SU-DHL-6 (cell line): Measurements from ENCODE around the gene SAP130.
"Not testable (repeated sequence)": the region's sequence is repeated elsewhere in the genome, so short reads cannot be mapped to it uniquely, and the experiment has no call there.

Experiments
- H2AFZ ChIP-seq: fragments of 200-600 bp; sonication (generic); 2 replicates; pipeline ENCODE4 v1.6.1; 2014; ENCODE audit warnings: low read depth, mild to moderate bottlenecking, moderate library complexity, mixed read lengths, antibody characterized with exemption, low read length; ENCODE audit not compliant: severe bottlenecking
- H3F3A ChIP-seq: fragments of 200-600 bp; shearing (Covaris generic); 2 replicates; pipeline ENCODE4 v1.6.0; 2016; ENCODE audit warnings: antibody characterized with exemption, mild to moderate bottlenecking; ENCODE audit not compliant: insufficient read depth
- H3K27ac ChIP-seq: fragments of 200-600 bp; sonication (generic); 2 replicates; pipeline ENCODE4 v1.5.1; 2016; ENCODE audit warnings: low read depth, mild to moderate bottlenecking, low read length, moderate library complexity, mixed read lengths
- H3K27me3 ChIP-seq: fragments of 200-600 bp; sonication (generic), shearing (Covaris generic); 2 replicates; pipeline ENCODE4 v1.6.0; 2014; ENCODE audit warnings: mild to moderate bottlenecking, low read length
- H3K36me3 ChIP-seq: fragments of 200-600 bp; sonication (generic); 2 replicates; pipeline ENCODE4 v1.6.1; 2014; ENCODE audit warnings: mild to moderate bottlenecking, low read length, mixed read lengths
- H3K4me2 ChIP-seq: fragments of 300-600, 200-600 bp; shearing (Covaris generic), sonication (generic); 2 replicates; pipeline ENCODE4 v1.6.0; 2014; ENCODE audit warnings: low read length, low read depth, mild to moderate bottlenecking; ENCODE audit not compliant: poor library complexity, severe bottlenecking
- H3K4me3 ChIP-seq: fragments of 200-600 bp; sonication (generic); 2 replicates; pipeline ENCODE4 v1.5.1; 2014; ENCODE audit warnings: antibody characterized with exemption, low read length, mild to moderate bottlenecking, mixed read lengths; ENCODE audit not compliant: insufficient read depth, poor library complexity, severe bottlenecking
- H3K79me2 ChIP-seq: fragments of 200-600 bp; sonication (generic); 2 replicates; pipeline ENCODE4 v1.6.1; 2014; ENCODE audit warnings: mild to moderate bottlenecking, low read length, moderate library complexity; ENCODE audit not compliant: insufficient read depth
- H3K9ac ChIP-seq: fragments of 200-600 bp; sonication (generic); 2 replicates; pipeline ENCODE4 v1.7.0; 2014; ENCODE audit warnings: mild to moderate bottlenecking, low read length
- H3K9me2 ChIP-seq: fragments of 200-600 bp; sonication (generic); replicated peaks from 2 replicates; pipeline ENCODE4 v1.6.1; 2014; ENCODE audit warnings: low read length; ENCODE audit not compliant: insufficient read depth
- H3K9me3 ChIP-seq: fragments of 200-600 bp; sonication (generic); 2 replicates; pipeline ENCODE4 v1.6.1; 2014; ENCODE audit warnings: low read length, mixed read lengths; ENCODE audit not compliant: insufficient read depth
- H4K20me1 ChIP-seq: fragments of 200-600 bp; sonication (generic); 2 replicates; pipeline ENCODE4 v1.6.1; 2014; ENCODE audit warnings: low read depth, mild to moderate bottlenecking, antibody characterized with exemption, low read length, moderate library complexity, mixed read lengths
- CTCF ChIP-seq: fragments of 200-600 bp; sonication (generic); IDR thresholded peaks from one replicate; pipeline ENCODE4 v1.5.1; 2017; ENCODE audit warnings: antibody characterized with exemption, mild to moderate bottlenecking, low read length, moderate library complexity; ENCODE audit not compliant: insufficient read depth, poor library complexity, severe bottlenecking
- EZH2phosphoT487 ChIP-seq: fragments of 200-600 bp; sonication (generic), shearing (Covaris generic); conservative IDR thresholded peaks from 2 replicates; pipeline ENCODE4 v1.6.1; 2018; ENCODE audit warnings: mild to moderate bottlenecking, antibody characterized with exemption, low read length, moderate library complexity, mixed read lengths

The SAP130 gene

GRCh38 chr2:127911737-127912136 is 116.1 kb downstream of the SAP130 start:
- no peak overlapping the region for H3K9ac ChIP-seq
- no peak overlapping the region for H3K4me3 ChIP-seq
- no peak overlapping the region for H3K27ac ChIP-seq
- H3K36me3 ChIP-seq: no peaks in the 10 kb centered on the region
- no peaks in the 10 kb centered on the region for H3K79me2 ChIP-seq
- no peaks in the 10 kb centered on the region for H3K9me2 ChIP-seq
- TF ChIP-seq EZH2phosphoT487: no peak
- no peak for TF ChIP-seq CTCF
- H3K4me2 ChIP-seq: no peak overlapping the region
- no peaks in the 10 kb centered on the region for H3K9me3 ChIP-seq
- no peaks in the 10 kb centered on the region for H4K20me1 ChIP-seq
- no peaks in the 10 kb centered on the region for H3K27me3 ChIP-seq
- H3F3A ChIP-seq: no peaks in the 10 kb centered on the region
- H2AFZ ChIP-seq: no peak overlapping the region

DNA sequence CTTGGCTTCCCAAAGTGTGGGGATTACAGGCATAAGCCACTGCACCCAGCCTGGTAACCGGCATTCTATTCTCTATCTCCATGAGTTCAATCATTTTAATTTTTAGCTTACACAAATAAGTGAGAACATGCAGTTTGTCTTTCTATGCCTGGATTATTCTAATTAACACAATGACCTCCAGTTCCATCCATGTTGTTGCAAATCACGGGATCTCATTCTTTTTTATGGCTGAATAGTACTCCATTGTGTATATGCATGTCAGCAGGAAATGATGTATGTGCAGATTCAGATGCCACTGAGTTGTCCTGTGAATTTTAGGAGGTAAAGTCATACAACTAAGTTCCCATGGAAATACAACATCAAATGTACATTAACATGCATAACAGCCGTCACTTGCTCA is 117.4 kb downstream of the SAP130 start:
- no peaks in the 10 kb centered on the region for H3K27me3 ChIP-seq
- H3K9me2 ChIP-seq: no peaks in the 10 kb centered on the region
- no peak for TF ChIP-seq CTCF
- no peak for TF ChIP-seq EZH2phosphoT487
- H3K27ac ChIP-seq: no peak overlapping the region
- H3K9ac ChIP-seq: no peak overlapping the region
- no peak overlapping the region for H2AFZ ChIP-seq
- H3K4me2 ChIP-seq: no peak overlapping the region
- no peaks in the 10 kb centered on the region for H3K36me3 ChIP-seq
- no peak overlapping the region for H3K4me3 ChIP-seq
- H3F3A ChIP-seq: no peaks in the 10 kb centered on the region
- H3K9me3 ChIP-seq: no peaks in the 10 kb centered on the region
- no peaks in the 10 kb centered on the region for H4K20me1 ChIP-seq
- H3K79me2 ChIP-seq: no peaks in the 10 kb centered on the region

GRCh38 chr2:127909019-127909418 is 118.8 kb downstream of the SAP130 start:
- Histone ChIP-seq H3K9me3 (no peaks in the 10 kb centered on the region), H3F3A (no peaks in the 10 kb centered on the region), H3K9me2 (no peaks in the 10 kb centered on the region), H3K4me3 (no peak overlapping the region), H2AFZ (no peak overlapping the region), H3K27me3 (no peaks in the 10 kb centered on the region), H3K9ac (no peak overlapping the region), H3K27ac (no peak overlapping the region), H4K20me1 (no peaks in the 10 kb centered on the region), H3K36me3 (no peaks in the 10 kb centered on the region), H3K4me2 (no peak overlapping the region), H3K79me2 (no peaks in the 10 kb centered on the region)
- TF ChIP-seq EZH2phosphoT487 (no peak), CTCF (no peak)

GRCh38 chr2:127907733-127908400 is 120.0 kb downstream of the SAP130 start:
- not testable (repeated sequence) for H3K4me2 ChIP-seq, H3K36me3 ChIP-seq, H3K9ac ChIP-seq, H3K9me3 ChIP-seq, H3K79me2 ChIP-seq, H3F3A ChIP-seq, H3K27me3 ChIP-seq, H4K20me1 ChIP-seq, H3K27ac ChIP-seq, H2AFZ ChIP-seq, H3K9me2 ChIP-seq, H3K4me3 ChIP-seq
